HEK293 (cell line): ENCODE results near the gene ITGB1BP2.

Experiments
- FEZF1 ChIP-seq: fragments of 450-650 bp; formaldehyde crosslinking; IDR thresholded peaks from 2 replicates; pipeline ENCODE4 v1.5.1; 2016; ENCODE audit warnings: missing biosample characterization, missing genetic modification characterization
- GLIS2 ChIP-seq: fragments of 450-650 bp; formaldehyde crosslinking; IDR thresholded peaks from 2 replicates; pipeline ENCODE4 v1.5.1; 2016; ENCODE audit warnings: missing biosample characterization, missing genetic modification characterization
- HOXA7 ChIP-seq: sonication (generic); formaldehyde crosslinking; IDR thresholded peaks from 2 replicates; pipeline ENCODE4 v1.8.1; 2022; ENCODE audit warnings: missing genetic modification reagents, borderline replicate concordance
- HOXC10 ChIP-seq: sonication (generic); formaldehyde crosslinking; IDR thresholded peaks from 2 replicates; pipeline ENCODE4 v1.8.1; 2023; ENCODE audit warnings: mild to moderate bottlenecking, missing genetic modification reagents
- KLF17 ChIP-seq: fragments of 450-650 bp; formaldehyde crosslinking; IDR thresholded peaks from 2 replicates; pipeline ENCODE4 v1.5.1; 2016; ENCODE audit warnings: missing biosample characterization, missing genetic modification characterization
- MEIS1 ChIP-seq: sonication (generic); formaldehyde crosslinking; IDR thresholded peaks from 2 replicates; pipeline ENCODE4 v1.8.1; 2022; ENCODE audit warnings: missing genetic modification reagents, mild to moderate bottlenecking, borderline replicate concordance
- OVOL3 ChIP-seq: fragments of 450-650 bp; formaldehyde crosslinking; IDR thresholded peaks from 2 replicates; pipeline ENCODE4 v1.5.1; 2016; ENCODE audit warnings: missing biosample characterization, missing genetic modification characterization
- PRDM2 ChIP-seq: fragments of 450-650 bp; formaldehyde crosslinking; IDR thresholded peaks from 2 replicates; pipeline ENCODE4 v1.5.1; 2016; ENCODE audit warnings: missing biosample characterization, missing genetic modification characterization, borderline replicate concordance
- SP3 ChIP-seq: fragments of 450-650 bp; formaldehyde crosslinking; IDR thresholded peaks from 2 replicates; pipeline ENCODE4 v1.5.1; 2016; ENCODE audit warnings: missing biosample characterization, missing genetic modification characterization
- TRIM28 ChIP-seq: IDR thresholded peaks from 2 replicates; pipeline ENCODE4 v1.6.1; 2011; ENCODE audit warnings: low read length, control low read depth, borderline replicate concordance
- WT1 ChIP-seq: fragments of 450-650 bp; formaldehyde crosslinking; IDR thresholded peaks from 2 replicates; pipeline ENCODE4 v1.5.1; 2016; ENCODE audit warnings: missing biosample characterization, missing genetic modification characterization
- YY2 ChIP-seq: fragments of 450-650 bp; formaldehyde crosslinking; IDR thresholded peaks from 2 replicates; pipeline ENCODE4 v1.5.1; 2016; ENCODE audit warnings: missing biosample characterization, missing genetic modification characterization
- ZBTB10 ChIP-seq: fragments of 450-650 bp; formaldehyde crosslinking; IDR thresholded peaks from 2 replicates; pipeline ENCODE4 v1.5.1; 2016; ENCODE audit warnings: missing biosample characterization, missing genetic modification characterization
- ZBTB17 ChIP-seq: fragments of 450-650 bp; formaldehyde crosslinking; IDR thresholded peaks from 2 replicates; pipeline ENCODE4 v1.5.1; 2016; ENCODE audit warnings: missing biosample characterization, missing genetic modification characterization
- ZNF121 ChIP-seq: fragments of 450-650 bp; formaldehyde crosslinking; IDR thresholded peaks from 2 replicates; pipeline ENCODE4 v1.5.1; 2016; ENCODE audit warnings: missing biosample characterization, missing genetic modification characterization
- ZNF132 ChIP-seq: fragments of 450-650 bp; formaldehyde crosslinking; IDR thresholded peaks from 2 replicates; pipeline ENCODE4 v1.5.1; 2017; ENCODE audit warnings: missing biosample characterization, missing genetic modification characterization, borderline replicate concordance
- ZNF175 ChIP-seq: fragments of 450-650 bp; formaldehyde crosslinking; IDR thresholded peaks from 2 replicates; pipeline ENCODE4 v1.5.1; 2016; ENCODE audit warnings: missing biosample characterization, missing genetic modification characterization
- ZNF19 ChIP-seq: fragments of 450-650 bp; formaldehyde crosslinking; IDR thresholded peaks from 2 replicates; pipeline ENCODE4; 2016; ENCODE audit warnings: missing biosample characterization, missing genetic modification characterization, low read depth
- ZNF248 ChIP-seq: fragments of 450-650 bp; formaldehyde crosslinking; IDR thresholded peaks from 2 replicates; pipeline ENCODE4 v1.5.1; 2017; ENCODE audit warnings: missing biosample characterization, missing genetic modification characterization
- ZNF350 ChIP-seq: fragments of 450-650 bp; formaldehyde crosslinking; IDR thresholded peaks from 2 replicates; pipeline ENCODE4 v1.5.0; 2017; ENCODE audit warnings: missing biosample characterization, mild to moderate bottlenecking, missing genetic modification characterization
- ZNF423 ChIP-seq: fragments of 450-650 bp; formaldehyde crosslinking; IDR thresholded peaks from 2 replicates; pipeline ENCODE4 v1.5.1; 2016; ENCODE audit warnings: missing biosample characterization, missing genetic modification characterization
- ZNF513 ChIP-seq: fragments of 450-650 bp; IDR thresholded peaks from 2 replicates; pipeline ENCODE4 v1.5.1; 2018; ENCODE audit warnings: missing biosample characterization, missing genetic modification characterization
- ZNF555 ChIP-seq: fragments of 450-650 bp; formaldehyde crosslinking; conservative IDR thresholded peaks from 2 replicates; pipeline ENCODE4 v1.5.1; 2017; ENCODE audit warnings: missing biosample characterization, mild to moderate bottlenecking, missing genetic modification characterization, inconsistent platforms
- ZNF571 ChIP-seq: fragments of 450-650 bp; formaldehyde crosslinking; IDR thresholded peaks from 2 replicates; pipeline ENCODE4 v1.5.0; 2017; ENCODE audit warnings: missing biosample characterization, missing genetic modification characterization
- ZNF585B ChIP-seq: fragments of 450-650 bp; formaldehyde crosslinking; IDR thresholded peaks from 2 replicates; pipeline ENCODE4 v1.5.1; 2016; ENCODE audit warnings: missing biosample characterization, missing genetic modification characterization
- ZNF639 ChIP-seq: fragments of 450-650 bp; formaldehyde crosslinking; IDR thresholded peaks from 2 replicates; pipeline ENCODE4 v1.5.1; 2016; ENCODE audit warnings: missing biosample characterization, missing genetic modification characterization
- ZNF660 ChIP-seq: fragments of 450-650 bp; IDR thresholded peaks from 2 replicates; pipeline ENCODE4 v1.5.1; 2018; ENCODE audit warnings: missing biosample characterization, mild to moderate bottlenecking, missing genetic modification characterization
- ZNF785 ChIP-seq: fragments of 450-650 bp; formaldehyde crosslinking; IDR thresholded peaks from 2 replicates; pipeline ENCODE4 v1.5.1; 2016; ENCODE audit warnings: missing biosample characterization, missing genetic modification characterization
- ZXDB ChIP-seq: fragments of 450-650 bp; formaldehyde crosslinking; IDR thresholded peaks from 2 replicates; pipeline ENCODE4 v1.5.1; 2016; ENCODE audit warnings: missing biosample characterization, missing genetic modification characterization

ITGB1BP2 gene

GRCh38 chrX:71283403-71284143 is 18.0 kb upstream of the ITGB1BP2 start, which contains the start of gene NONO (continued):
- TF ChIP-seq ZNF19 (no peak), GLIS2 (peak; percentile 83), ZNF555 (tag by site-specific recombination) (no peak), YY2 (tag by site-specific recombination) (no peak), MEIS1 (CRISPR knock-in tag) (no peak), ZNF571 (no peak), PRDM2 (tag by site-specific recombination) (no peak), HOXC10 (no peak), WT1 (tag by site-specific recombination) (no peak), ZNF660 (tag by site-specific recombination) (peak; percentile 65; the same call in 1 of the 2 replicates), ZNF175 (tag by site-specific recombination) (no peak), ZNF132 (tag by site-specific recombination) (no peak), ZNF513 (tag by site-specific recombination) (no peak), SP3 (peak; percentile 58), ZNF350 (no peak), ZBTB17 (0 out of 2 replicates have a peak, but pooled peaks have one; percentile 19), FEZF1 (tag by site-specific recombination) (peak; percentile 60), ZNF423 (no peak), ZNF585B (tag by site-specific recombination) (no peak), ZNF639 (no peak), ZNF248 (tag by site-specific recombination) (no peak), ZNF121 (no peak), ZNF785 (tag by site-specific recombination) (no peak), ZXDB (tag by site-specific recombination) (peak; percentile 87), ZBTB10 (tag by site-specific recombination) (peak; percentile 42; the same call in 1 of the 2 replicates), TRIM28 (no peak), KLF17 (0 out of 2 replicates have a peak, but pooled peaks have one; percentile 19), HOXA7 (no peak), OVOL3 (tag by site-specific recombination) (0 out of 2 replicates have a peak, but pooled peaks have one; percentile 50)
